NCI-H446 (cell line): ENCODE results near the gene ZNF782.
"Not testable (repeated sequence)": the region's sequence is repeated elsewhere in the genome, so short reads cannot be mapped to it uniquely, and the experiment has no call there.

Experiments
- DNase-seq, 2 experiments: peaks; one replicate each; lab custom pipeline; 2025; lab: John Stamatoyannopoulos, UW

The ZNF782 gene

DNA sequence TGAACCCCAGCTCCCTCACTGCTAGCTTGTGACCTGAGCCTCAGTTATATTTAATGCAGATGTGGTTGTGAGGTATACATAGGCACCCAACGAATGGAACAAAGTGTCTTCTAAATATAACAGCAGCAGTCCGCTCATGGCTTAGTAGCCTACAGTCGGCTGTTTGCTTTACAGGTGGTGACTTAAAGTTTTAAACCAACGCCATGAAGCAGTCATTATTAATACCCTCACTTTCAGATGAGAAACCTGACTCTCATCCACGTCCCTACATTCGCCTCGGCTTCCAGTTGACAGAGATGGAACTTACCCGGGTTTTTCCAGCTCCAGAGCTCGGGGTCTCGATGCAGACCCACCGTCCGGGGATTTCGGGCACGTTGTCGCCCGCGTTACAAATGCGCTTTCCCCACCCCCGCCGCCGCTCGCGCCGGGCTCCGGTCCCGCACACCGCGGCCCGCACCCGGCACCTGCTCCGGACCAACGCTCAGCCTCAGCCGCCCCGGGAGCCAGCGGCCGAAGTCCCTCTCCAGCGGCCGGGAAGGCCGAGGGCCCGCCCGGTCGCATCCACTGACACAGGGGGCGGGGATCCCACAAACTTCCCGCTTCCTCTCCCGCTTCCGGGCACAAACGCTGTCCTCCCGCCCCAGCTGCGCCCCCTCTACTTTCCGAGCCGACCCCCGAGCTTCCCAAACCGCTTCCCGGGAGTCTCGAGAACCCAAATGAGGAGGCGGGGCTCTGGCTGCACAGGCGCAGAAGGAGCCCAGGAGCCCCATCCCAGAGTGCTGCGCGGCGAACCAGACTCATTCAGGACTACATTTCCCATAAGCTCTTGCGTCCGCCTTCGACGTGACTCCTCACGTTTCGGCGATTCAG is at the start of gene ZNF782:
Gene ZNF782, minus strand, starts transcription at position 734 of the 870 bp plus-strand sequence. CDS start 2,553 bp downstream, outside the sequence.
- peak; percentile 66 to 90 for DNase-seq

DNA sequence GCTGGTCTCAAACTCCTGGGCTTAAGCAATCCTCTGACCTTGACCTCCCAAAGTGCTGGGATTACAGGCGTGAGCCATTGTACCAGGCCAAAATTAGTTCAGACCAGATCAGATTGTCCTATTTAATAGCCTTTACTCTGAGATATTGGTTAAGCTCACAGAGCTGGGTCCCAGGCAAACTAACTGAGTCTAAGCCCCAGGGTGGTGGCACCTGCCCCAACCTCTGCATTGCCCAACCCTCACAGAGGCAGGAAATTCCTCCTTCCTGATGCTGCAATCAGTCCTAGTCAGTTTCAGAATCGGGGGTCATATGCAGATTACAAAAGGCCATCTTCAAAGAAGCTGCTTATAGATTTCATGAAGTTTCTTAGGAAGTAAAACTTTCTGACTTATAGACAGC is 45.7 kb upstream of the ZNF782 start:
- not testable (repeated sequence) for DNase-seq

DNA sequence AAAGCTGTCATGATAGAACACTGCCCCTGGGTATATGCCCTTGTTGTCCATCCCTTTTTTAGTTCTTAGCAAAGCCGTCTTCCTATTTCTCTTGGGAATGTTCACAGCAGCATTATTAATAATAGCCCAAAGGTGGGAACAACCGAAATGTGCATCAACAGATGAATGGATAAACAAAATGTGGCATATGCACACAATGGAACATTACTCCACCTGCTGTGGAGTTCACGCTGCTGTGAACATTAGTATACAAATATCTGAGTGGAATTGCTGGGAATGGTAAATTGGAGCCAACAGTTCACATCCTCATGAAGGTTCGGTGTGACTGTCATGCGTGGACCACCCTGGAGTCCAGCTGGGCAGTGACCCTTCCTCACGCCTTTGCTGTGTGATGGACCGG is 37.8 kb upstream of the ZNF782 start:
- DNase-seq = no peak

DNA sequence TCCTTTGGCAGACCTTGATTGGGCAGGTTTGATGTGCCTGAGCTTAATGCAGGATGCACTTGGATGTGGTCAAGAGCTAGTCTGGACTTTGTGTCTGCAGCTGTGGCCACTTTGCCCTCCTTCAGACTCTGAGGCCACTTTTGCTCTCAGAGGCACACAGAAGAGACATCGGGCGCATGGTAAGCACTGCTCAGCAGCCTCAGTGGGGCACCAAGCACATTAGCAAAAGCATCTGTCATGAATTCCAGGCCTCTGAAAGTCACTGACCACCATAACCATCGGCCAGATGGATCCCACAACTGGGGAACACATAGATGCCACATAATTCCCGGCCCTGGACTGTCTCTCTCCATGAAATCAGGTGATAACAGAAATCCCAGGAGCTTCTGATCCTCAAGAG is 34.3 kb upstream of the ZNF782 start:
- DNase-seq = no peak

DNA sequence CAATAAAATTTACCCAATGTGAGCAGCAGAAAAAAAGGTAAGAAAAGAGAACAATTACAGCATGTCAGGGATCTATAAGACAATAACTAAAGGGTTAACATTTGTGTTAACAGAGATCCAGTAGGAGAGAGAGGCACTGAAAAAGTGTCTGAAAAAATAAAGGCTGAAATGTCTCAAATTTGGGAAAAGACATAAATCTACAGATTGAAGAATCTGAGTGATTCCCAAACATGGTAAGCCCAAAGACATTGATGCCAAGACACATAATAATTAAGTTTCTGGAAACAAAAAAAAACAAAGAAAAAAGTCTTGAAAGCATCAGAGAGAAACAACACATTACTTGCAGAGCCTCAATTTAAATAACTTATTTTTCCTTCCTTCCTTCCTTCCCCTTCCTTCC is 31.1 kb upstream of the ZNF782 start:
- no peak for DNase-seq

DNA sequence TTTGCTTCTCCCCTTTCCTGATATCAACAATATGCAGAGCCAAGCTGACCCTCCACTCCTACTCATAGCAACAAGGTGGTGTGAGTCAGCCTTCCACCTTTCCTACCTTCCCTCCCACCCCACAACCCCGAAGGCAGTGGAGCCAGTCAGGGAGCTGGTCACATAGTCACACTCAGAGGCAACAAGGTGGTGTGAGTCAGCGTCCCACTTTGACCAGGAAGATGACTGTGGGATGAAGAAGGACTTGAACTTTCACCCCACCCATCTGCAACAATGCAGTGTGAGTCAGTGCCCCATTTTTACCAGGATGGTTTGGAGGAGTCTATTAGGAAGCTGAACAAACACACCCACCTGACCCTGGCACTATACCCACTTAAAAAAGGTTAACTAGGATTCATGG is 30.1 kb upstream of the ZNF782 start:
- no peak for DNase-seq

DNA sequence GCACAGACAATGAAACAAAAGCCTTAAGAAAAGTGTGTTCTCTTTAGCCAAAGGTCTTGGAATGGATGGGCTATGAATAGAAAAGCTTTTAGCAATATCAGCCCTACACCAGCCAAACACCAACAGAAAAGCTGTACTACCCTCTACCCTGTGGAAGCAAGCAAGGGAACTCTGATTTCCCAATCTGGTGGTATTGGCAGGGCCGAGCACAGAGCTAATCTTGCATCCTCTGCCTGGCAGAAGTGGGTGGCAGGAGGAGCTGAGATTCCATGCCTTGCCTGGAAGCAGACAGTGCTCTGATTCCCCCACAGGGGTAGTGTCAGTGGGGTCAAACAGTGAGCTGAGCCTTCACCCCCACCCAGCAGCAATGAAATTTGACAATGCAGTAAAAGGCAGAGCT is 29.6 kb upstream of the ZNF782 start:
- DNase-seq = no peak

DNA sequence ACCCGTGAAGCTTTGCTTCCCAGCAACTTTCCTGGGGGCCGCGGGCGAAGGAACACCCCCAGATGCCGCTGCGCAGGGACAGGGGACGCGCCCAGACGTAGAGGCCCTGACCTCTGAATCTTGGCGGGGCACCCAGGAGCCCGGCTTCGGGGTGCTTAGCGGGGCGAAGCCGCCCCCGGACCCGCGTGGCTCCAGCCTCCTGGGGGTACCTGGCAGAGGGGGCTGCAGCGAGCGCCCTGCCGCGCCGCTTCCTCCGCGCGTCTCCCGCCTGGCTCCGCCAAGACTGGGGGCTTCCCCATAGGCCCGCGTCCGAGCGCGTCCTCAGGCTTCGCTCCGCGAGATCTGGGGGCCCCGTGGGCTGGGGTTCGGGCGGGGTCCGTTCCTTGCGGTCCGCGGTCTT is 23.0 kb upstream of the ZNF782 start:
- no peak for DNase-seq

DNA sequence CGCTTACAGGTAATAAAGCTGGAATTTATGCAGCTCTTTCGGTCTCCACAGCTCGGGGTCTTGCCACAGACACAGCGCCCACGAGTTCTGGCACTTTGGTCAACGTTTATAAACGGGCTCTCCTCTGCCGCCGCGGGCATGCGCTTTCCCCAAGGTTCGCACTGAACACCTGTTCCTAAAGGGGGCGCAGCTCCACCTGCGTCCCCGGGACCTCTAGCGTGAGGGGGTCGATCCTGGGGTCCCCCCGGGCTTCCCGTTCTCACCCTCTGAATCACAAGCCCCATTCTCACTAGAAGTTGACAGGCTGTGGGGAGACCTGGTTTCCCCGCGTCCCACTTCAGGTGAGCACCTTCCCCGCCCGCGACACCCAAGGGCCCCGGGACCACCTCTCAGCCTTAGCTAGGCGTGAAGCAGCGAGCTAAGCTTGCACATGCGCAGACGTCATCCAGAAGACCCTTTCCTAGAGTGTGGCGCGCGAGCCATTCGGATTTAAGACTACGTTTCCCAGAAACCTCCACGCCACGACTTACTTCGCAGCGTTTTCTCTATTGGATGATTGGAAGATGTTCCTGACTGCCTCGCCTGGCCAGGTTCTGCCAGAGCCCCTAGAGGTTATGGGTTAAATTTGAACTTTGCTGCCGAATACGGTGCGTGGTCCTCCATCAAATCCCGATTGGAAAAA is 21.3 kb upstream of the ZNF782 start:
- peak in 1 of 2 experiments; percentile 52 for DNase-seq

DNA sequence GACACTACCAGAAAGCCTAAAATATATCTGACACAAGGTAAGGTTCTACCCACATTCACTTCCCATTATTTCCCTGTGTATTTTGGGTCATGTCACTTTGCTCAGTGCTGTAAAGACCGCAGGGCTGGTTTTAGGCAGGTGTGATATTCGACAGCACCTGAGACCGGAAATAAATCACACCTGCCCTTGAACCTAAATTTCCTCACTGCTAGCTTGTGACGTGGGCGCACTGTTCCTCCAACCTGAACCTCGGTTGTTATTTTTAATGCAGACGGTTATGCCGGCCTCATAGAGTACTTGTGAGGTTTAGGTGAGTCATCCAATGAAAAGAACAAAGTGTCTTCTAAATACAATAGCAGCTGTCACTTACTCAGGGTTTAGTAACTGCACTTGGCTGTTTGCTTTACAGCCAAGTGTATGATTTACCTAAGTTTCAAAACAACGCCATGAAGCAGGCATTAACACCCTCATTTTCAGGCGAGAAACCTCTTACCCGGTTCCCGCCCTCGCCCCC is 20.7 kb upstream of the ZNF782 start:
- DNase-seq = no peak

DNA sequence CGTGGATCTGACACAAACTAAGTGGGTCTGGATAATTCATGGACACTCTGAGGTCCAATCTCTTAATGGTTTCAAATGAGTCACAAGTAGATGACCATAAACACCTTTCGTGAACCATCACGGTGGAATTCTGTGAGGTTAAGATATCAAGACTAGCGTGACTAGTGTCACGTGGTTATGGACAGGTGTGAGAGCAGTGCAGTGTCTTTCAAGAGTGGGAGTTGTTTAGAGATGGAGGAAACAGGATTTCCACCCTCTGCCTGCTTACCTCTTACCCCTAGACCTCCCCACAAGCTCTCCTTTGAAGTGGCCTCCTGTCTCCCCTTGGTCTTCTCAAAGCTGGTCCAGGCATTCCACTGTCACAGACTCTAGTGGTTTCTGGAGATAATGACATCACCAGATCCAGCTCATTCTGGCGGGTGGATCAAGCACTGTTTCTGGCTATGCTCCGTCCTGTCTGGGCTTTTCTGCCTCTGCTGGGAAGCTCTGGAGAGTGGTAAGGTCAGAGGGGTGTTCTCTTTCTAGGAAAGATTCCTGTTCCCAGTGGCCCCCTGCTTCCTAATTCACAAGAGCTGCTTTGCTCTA is 20.0 kb upstream of the ZNF782 start:
- DNase-seq = no peak

DNA sequence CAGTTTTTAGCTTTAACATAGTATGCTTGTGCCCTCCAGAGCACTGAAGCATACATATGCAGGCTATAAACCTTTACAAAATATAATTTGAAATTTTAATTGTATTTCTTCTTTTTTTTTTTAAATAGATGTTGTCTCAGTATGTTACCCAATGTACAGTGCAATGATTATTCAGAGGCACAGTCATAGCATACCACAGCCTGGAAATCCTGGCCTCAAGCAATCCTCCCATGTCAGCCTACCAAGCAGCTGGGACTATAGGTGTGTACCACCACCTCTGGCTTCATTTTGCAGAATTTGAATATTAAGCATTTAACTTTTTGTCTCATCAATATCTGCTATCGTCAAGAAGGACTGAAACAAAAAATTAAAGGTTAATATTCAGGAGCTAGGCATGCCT is 16.9 kb upstream of the ZNF782 start:
- no peak for DNase-seq

DNA sequence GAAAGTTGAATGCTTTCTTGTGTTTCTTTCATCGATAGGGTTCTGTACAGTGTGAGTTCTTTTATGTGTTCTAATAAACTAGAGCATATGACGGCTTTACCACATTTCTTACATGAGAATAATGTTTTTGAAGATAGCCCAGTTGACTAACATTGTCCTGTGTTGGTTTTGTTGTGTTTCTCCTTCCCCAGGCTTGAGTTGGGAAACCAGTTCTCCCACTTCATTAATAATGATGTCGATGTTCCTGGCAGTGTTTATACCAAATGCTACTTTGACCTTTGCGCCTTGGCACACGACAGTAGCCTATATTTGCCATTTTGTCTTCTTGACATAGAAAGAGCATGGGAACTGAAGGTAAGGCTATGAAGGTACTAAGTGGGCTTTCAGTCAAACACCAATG is 14.4 kb upstream of the ZNF782 start:
- DNase-seq = no peak

DNA sequence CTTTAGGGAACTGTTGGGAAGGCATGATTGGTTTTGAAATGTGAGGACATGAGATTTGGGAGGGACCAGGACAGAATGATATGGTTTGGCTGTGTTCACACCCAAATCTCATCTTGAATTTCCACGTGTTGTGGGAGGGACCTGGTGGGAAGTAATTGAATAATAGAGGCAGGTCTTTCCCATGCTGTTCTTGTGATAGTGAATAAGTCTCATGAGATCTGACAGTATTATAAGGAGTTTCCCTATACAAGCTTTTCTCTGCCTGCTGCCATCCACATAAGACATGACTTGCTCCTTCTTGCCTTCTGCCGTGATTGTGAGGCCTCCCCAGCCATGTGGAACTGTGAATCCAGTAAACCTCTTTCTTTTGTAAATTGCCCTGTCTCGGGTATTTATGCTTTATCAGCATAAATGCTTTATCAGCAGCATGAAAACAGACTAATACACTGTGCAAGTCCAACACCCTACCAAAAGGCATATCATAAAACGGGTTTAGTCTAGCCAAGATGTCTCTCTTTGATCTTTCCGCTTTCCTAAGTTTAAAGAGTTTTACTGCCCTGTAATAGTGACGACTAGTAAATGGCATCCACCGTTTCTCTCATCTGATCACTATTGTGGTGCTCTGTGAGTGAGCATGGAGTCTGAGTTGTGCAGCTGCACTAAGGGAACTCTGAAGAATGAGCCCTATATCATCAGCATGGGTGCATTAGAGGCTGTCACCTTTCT is 12.9 kb upstream of the ZNF782 start:
- DNase-seq = no peak

DNA sequence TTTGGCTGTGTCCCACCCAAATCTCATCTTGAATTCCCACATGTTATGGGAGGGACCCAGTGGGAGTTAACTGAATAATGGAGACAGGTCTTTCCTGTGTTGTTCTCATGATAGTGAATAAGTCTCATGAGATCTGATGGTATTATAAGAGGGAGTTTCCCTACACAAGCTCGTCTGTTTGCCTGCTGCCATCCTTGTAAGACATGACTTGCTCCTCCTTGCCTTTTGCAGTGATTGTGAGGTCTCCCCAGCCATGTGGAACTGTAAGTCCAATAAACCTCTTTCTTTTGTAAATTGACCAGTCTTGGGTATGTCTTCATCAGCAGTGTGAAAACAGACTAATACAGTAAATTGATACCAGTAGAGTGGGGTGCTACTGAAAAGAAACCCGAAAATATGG is 10.9 kb upstream of the ZNF782 start:
- DNase-seq = not testable (repeated sequence)

DNA sequence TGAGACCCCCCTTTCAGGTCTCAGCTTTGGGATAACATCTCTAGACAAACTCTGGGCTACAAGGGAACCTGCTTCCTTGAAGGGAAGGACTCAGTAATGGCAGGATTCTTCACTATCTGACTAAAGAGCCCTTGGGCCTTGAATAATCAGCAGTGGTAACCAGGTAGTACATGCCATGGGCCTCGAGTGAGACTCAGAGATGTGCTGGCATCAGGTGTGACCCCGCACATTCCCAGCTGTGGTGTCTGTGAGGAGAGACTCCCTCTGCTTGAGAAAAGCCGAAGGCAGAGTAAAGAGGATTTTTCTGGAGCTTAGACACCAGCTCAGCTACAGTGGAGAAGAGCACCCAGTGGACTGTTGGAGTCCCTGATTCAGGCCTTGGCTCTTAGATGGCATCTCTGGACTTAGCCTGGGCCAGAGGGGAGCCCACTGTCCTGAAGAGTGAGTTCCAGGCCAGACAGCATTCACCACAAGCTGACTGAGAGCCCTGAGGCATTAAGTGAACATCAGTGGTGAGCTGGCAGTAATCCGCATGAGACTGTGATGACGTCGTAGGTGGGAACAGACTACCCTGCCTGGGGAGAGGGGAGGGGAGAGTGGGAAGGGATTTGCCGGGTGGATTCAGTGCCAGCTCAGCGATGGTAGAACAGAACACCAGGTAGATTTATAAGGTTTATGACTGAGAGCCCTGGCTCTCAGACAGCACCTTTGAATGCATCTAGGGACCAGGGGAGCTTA is 5.3 kb upstream of the ZNF782 start:
- no peak for DNase-seq

DNA sequence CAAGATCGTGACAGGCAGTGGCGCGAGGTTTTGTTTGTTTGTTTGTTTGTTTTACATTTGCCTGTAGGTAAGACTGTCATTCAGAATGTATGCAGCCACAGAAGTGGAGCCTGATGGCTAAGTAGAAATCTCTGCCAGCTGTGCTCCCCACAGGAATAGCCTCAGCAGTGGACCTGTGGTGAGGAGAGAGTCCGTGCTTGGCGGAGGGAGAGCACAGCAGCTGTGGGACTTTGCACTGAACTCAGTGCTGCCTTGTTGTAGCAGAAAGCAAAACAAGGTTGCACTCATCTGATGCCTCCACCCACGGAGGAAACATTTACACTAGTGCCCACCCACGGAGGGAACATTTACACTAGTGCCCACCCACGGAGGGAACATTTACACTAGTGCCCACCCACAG is 4.4 kb upstream of the ZNF782 start:
- no peak for DNase-seq

DNA sequence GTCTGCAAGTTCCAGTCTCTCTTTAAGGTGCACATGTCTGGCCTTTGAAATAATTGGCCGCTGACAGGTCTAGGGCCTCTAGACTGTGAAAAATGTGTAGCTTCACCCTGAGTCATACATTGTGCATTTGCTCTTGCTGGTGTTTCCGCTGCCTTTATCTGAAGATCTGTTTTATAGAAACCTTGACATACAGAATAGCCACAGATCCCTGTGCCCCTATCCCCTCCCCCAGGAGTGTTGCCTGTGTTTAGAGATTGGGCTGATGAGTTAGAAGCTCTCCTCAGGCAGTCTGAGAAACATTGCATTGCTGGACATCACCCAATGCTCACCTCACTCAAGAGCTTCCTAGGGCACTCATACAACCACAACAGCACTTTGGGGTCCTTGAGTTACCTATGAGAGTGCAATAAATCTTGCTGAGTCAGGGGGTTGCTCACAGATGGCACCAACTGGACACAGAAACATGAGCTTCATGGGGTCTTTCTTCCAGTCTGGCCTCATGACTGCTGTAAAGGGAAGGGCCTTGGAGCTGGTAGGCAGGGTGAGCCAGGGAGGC is 3.8 kb upstream of the ZNF782 start:
- DNase-seq = no peak

DNA sequence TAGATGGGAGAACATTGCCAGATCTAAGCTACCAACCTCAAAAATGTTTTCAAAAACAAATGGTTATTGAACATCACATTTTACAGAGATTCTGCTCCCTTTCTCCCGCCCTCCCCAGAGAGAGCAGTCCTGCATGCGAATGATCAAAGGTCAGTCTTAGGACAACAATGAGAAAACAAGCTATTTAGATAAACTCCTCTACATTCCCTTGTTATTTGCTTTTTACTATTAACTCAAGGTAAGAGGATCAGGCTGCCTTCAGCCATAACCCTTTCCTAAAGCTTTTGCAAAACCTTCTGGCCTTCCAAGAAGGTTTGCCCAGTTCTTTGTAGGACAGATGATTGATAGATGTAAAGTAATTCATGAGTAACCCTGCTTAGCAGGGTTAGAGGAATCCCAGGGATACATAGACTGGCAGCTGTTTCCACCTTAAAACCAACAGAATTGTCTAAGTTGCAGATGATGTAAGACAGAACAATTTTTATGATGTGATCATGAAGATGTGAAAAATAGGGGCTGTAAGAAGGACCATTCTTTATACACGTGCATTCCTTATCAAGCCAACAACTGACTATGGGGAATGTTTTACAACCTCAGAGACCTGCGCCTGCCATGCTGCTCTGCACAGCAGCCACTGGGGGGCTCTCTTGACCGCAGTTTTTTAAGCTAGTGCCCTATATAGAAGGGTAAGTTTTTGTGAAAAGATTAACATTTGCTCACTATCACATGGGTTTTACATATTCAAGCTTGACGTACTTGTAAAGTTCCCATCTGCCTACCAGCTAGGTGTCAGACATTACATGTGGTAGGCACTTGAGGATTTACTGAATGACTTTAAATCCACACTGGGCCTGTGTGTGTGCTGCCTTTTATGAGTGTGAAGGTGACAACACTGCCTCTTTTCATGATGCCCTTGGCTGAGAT is 2.3 kb upstream of the ZNF782 start:
- DNase-seq = peak; percentile 6 to 52

DNA sequence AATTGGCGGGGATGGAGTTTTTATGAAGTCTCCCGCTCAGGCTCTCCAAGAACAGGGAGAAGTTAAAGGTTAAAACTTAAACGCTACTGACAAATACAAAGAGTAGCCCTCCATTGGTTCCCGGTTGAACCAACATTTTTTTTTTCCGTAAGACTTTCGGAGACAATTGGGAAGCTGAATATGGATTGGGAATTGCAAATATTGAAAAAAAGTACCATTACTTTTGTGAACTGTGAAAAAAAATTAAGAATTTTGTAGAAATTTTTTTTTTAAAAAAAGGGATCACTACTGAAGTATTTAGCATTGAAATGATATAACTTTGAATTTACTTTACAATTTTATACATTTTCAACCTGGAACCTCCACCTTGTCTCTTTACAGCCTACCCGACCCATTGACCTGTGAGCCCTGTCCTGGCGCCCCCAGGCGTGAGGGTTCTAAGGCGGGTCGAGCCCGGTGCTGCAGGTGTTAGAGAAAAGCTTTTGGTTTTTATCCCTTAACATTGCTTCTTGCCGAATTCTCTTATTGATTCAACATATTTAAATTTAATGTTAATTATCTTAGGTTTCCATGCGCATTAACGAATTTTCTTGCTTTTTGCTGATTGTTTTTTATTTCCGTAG is 448 bp upstream of the ZNF782 start:
- DNase-seq = no peak
